ENCODE results near the gene NR1H4. TPM values are rescaled to one million over a fixed set of nuclear protein-coding genes. Genes with fewer than 3 reads are reported as not detected.

Gene NR1H4
- total RNA-seq, 1 experiment from 2014 or later, result 10.7 TPM

- in situ Hi-C loops (cut with HindIII; ENCODE audit: low pct_unique_long_range_greater_than_20kb, low sequenced_read_pairs), result no loop called here
- DNase-seq (ENCODE audit: low read depth), result no peak
These were observed 10.0 kb upstream of the NR1H4 start for GRCh38 chr12:100463661-100464060.

- no peak for DNase-seq (ENCODE audit: low read depth)
- in situ Hi-C loops (cut with HindIII; ENCODE audit: low pct_unique_long_range_greater_than_20kb, low sequenced_read_pairs), result no loop called here
These were observed 9.1 kb upstream of the NR1H4 start for GRCh38 chr12:100464529-100464928.

GRCh38 chr12:100468126-100468525, 5.5 kb upstream of the NR1H4 start:
- in situ Hi-C loops (cut with HindIII; ENCODE audit: low pct_unique_long_range_greater_than_20kb, low sequenced_read_pairs), result no loop called here
- no peak for DNase-seq (ENCODE audit: low read depth)

GRCh38 chr12:100472325-100472724, 1.3 kb upstream of the NR1H4 start:
- DNase-seq (ENCODE audit: low read depth), result no peak
- in situ Hi-C loops (cut with HindIII; ENCODE audit: low pct_unique_long_range_greater_than_20kb, low sequenced_read_pairs), result no loop called here

- in situ Hi-C loops (cut with HindIII; ENCODE audit: low pct_unique_long_range_greater_than_20kb, low sequenced_read_pairs), result no loop called here
- DNase-seq (ENCODE audit: low read depth), result peak; percentile 90
These were observed 483 bp upstream of the NR1H4 start for GRCh38 chr12:100473050-100473715.

- in situ Hi-C loops (cut with HindIII; ENCODE audit: low pct_unique_long_range_greater_than_20kb, low sequenced_read_pairs), result no loop called here
- DNase-seq (ENCODE audit: low read depth), result no peak
These were observed 951 bp downstream of the NR1H4 start for GRCh38 chr12:100474617-100475016.

GRCh38 chr12:100476013-100476751, 2.5 kb downstream of the NR1H4 start:
- no peak for DNase-seq (ENCODE audit: low read depth)
- in situ Hi-C loops (cut with HindIII; ENCODE audit: low pct_unique_long_range_greater_than_20kb, low sequenced_read_pairs), result no loop called here

GRCh38 chr12:100481021-100481420, 7.4 kb downstream of the NR1H4 start:
- in situ Hi-C loops (cut with HindIII; ENCODE audit: low pct_unique_long_range_greater_than_20kb, low sequenced_read_pairs), result no loop called here
- DNase-seq (ENCODE audit: low read depth), result no peak

- DNase-seq (ENCODE audit: low read depth), result peak; percentile 46
- in situ Hi-C loops (cut with HindIII; ENCODE audit: low pct_unique_long_range_greater_than_20kb, low sequenced_read_pairs), result no loop called here
These were observed 10.7 kb downstream of the NR1H4 start for GRCh38 chr12:100484183-100484886.

- DNase-seq (ENCODE audit: low read depth), result no peak
- in situ Hi-C loops (cut with HindIII; ENCODE audit: low pct_unique_long_range_greater_than_20kb, low sequenced_read_pairs), result no loop called here
These were observed 11.3 kb downstream of the NR1H4 start for GRCh38 chr12:100484891-100485471.

GRCh38 chr12:100485983-100486382, 12.3 kb downstream of the NR1H4 start:
- in situ Hi-C loops (cut with HindIII; ENCODE audit: low pct_unique_long_range_greater_than_20kb, low sequenced_read_pairs), result no loop called here
- peak; percentile 25 for DNase-seq (ENCODE audit: low read depth)

GRCh38 chr12:100489251-100489820, 15.7 kb downstream of the NR1H4 start:
- in situ Hi-C loops (cut with HindIII; ENCODE audit: low pct_unique_long_range_greater_than_20kb, low sequenced_read_pairs), result no loop called here
- DNase-seq (ENCODE audit: low read depth), result no peak

- no peak for DNase-seq (ENCODE audit: low read depth)
- in situ Hi-C loops (cut with HindIII; ENCODE audit: low pct_unique_long_range_greater_than_20kb, low sequenced_read_pairs), result no loop called here
These were observed 16.4 kb downstream of the NR1H4 start for GRCh38 chr12:100490056-100490455.

GRCh38 chr12:100491104-100491503, 17.4 kb downstream of the NR1H4 start:
- in situ Hi-C loops (cut with HindIII; ENCODE audit: low pct_unique_long_range_greater_than_20kb, low sequenced_read_pairs), result no loop called here

GRCh38 chr12:100493396-100494012, 19.8 kb downstream of the NR1H4 start:
- in situ Hi-C loops (cut with HindIII; ENCODE audit: low pct_unique_long_range_greater_than_20kb, low sequenced_read_pairs), result no loop called here
- DNase-seq (ENCODE audit: low read depth), result no peak

More at GRCh38 chr12:100491104-100491503, 17.4 kb downstream of the NR1H4 start:
- no peak for DNase-seq (ENCODE audit: low read depth)

GRCh38 chr12:100494026-100494425, 20.4 kb downstream of the NR1H4 start:
- no peak for DNase-seq (ENCODE audit: low read depth)
- in situ Hi-C loops (cut with HindIII; ENCODE audit: low pct_unique_long_range_greater_than_20kb, low sequenced_read_pairs), result no loop called here

- no peak for DNase-seq (ENCODE audit: low read depth)
- in situ Hi-C loops (cut with HindIII; ENCODE audit: low pct_unique_long_range_greater_than_20kb, low sequenced_read_pairs), result no loop called here
These were observed 20.9 kb downstream of the NR1H4 start for GRCh38 chr12:100494538-100494937.

GRCh38 chr12:100497105-100497795, 23.6 kb downstream of the NR1H4 start:
- no peak for DNase-seq (ENCODE audit: low read depth)

More at GRCh38 chr12:100497105-100497795, 23.6 kb downstream of the NR1H4 start:
- in situ Hi-C loops (cut with HindIII; ENCODE audit: low pct_unique_long_range_greater_than_20kb, low sequenced_read_pairs), result no loop called here

Measured in Caki2 (cell line).